HG03108 (cell line): ENCODE results near the gene NOSIP.

Experiments used
- ATAC-seq: cut with Tn5 transposase; IDR thresholded peaks from one replicate; pipeline ENCODE4 v1.9.1; 2021; ENCODE audit warnings: moderate library complexity; ENCODE audit not compliant: unreplicated experiment

The NOSIP gene

GRCh38 chr19:49595819-49596404 lies 15.6 kb upstream of the NOSIP start:
- ATAC-seq: no peak

GRCh38 chr19:49594993-49595818 lies 14.8 kb upstream of the NOSIP start:
- no peak for ATAC-seq

GRCh38 chr19:49594157-49594992 lies 14.0 kb upstream of the NOSIP start:
- ATAC-seq: no peak

GRCh38 chr19:49593233-49594113 lies 13.1 kb upstream of the NOSIP start:
- ATAC-seq: peak; percentile 40

GRCh38 chr19:49592486-49593232 lies 12.3 kb upstream of the NOSIP start:
- no peak for ATAC-seq

GRCh38 chr19:49591731-49592485 lies 11.6 kb upstream of the NOSIP start:
- no peak for ATAC-seq

GRCh38 chr19:49590971-49591730 lies 10.8 kb upstream of the NOSIP start, which contains the start of gene PRR12:
TSS of gene PRR12 (plus strand) at chr19:49591182. CDS start at chr19:49591655, 473 bp downstream.
- ATAC-seq: no peak

GRCh38 chr19:49590071-49590970 lies 10.0 kb upstream of the NOSIP start:
- peak; percentile 70 for ATAC-seq

- no peak for ATAC-seq
Measured at GRCh38 chr19:49589502-49589905, 9.1 kb upstream of the NOSIP start.

- ATAC-seq: no peak
Measured at GRCh38 chr19:49588365-49589122, 8.2 kb upstream of the NOSIP start.

- ATAC-seq: no peak
Measured at GRCh38 chr19:49587227-49587626, 6.9 kb upstream of the NOSIP start.

GRCh38 chr19:49585023-49585422 lies 4.7 kb upstream of the NOSIP start:
- ATAC-seq: no peak

GRCh38 chr19:49583239-49583638 lies 2.9 kb upstream of the NOSIP start:
- no peak for ATAC-seq

GRCh38 chr19:49581007-49581508 lies 702 bp upstream of the NOSIP start, which contains the start of gene PRRG2:
TSS of gene PRRG2 (plus strand) at chr19:49581316. CDS start at chr19:49583220, 1,904 bp downstream.
- no peak for ATAC-seq

GRCh38 chr19:49579947-49580263 lies 451 bp downstream of the NOSIP start:
- no peak for ATAC-seq

GRCh38 chr19:49579193-49579592 lies 1.2 kb downstream of the NOSIP start:
- ATAC-seq: no peak
